ENCODE results near the gene ARHGAP15. TPM values are rescaled to one million over a fixed set of nuclear protein-coding genes. Genes with fewer than 3 reads are reported as not detected.

Gene ARHGAP15
- total and polyA plus RNA-seq, 8 donors: 0.69 to 5.2 (median 1.5) TPM

DNA sequence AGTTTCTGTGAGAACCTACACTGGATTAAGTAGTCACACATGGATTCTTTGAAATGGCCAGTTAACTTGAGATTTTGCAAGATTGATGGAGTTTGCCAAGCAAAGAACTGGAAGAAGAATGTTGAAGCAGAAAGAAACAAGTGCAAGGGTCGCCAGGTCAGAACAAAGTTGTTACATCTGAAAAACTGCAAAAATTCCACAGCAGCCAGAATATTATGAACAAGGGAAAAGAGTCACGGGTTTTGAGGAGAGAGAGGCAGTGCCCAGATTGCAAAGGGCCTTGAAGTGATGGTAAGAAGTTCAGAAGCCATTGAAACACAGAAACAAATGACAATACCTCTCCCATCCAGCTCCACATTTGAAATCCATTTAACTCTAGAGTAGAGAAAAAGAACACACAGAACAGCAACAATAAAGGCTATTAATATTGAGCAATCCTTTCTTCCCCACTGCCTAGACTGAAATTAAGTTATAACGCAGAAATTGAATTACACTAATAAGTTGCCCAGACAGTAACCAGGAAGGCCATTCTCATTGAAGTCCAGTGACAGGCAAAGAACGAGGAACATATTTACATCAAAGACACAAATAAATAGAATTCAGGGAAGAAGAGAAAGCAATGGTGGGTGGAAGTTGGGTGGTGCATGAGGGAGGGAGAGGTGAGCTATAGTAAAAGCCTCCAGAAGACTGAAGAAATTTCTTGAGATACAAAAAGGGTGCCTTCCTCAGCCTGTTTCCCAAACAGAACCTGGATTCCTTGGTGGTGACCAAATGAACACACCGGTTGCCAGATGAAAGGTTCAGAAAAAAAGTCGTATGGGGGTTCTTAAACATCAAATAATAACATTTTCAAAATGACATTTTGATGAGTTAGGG is 80.6 kb downstream of the ARHGAP15 start:
- no peak for FAIRE-seq
- no peaks in the 10 kb centered on the region for H3K36me3 ChIP-seq

DNA sequence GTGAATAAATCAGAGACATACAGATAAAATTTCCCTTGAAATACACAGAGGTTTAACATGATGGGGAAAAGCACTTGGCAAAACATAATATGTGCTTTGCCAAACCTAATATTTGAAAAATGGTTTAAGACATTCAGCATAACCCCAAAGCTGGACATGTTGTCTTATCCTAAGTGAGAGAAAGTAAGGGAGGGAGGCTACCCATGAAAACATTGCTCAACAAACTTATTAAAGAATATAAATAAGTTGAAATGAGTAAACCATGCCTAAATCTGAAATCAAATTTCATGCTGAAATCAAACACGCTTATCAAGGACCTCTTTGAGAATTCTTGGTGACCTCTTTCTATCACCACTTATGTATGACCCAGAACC is 81.2 kb downstream of the ARHGAP15 start:
- FAIRE-seq (no peak), DNase-seq (no peak), ATAC-seq (no peak)
- Histone ChIP-seq H3K9me3 (no peaks in the 10 kb centered on the region), H3K4me1 (no peaks in the 10 kb centered on the region), H3K36me3 (no peaks in the 10 kb centered on the region), H3K4me3 (no peak overlapping the region), H3K27me3 (peaks cover 0 to 1% (median 0%) of the 10 kb centered on the region in 4 donors), H3K27ac (no peak overlapping the region)
- 89 to 97% methylated on average over 1 of the region's 1 CpG for WGBS, 2 donors
- intact Hi-C loops (cut with DNase I): no loop called here
- TF ChIP-seq, protein P1, sequence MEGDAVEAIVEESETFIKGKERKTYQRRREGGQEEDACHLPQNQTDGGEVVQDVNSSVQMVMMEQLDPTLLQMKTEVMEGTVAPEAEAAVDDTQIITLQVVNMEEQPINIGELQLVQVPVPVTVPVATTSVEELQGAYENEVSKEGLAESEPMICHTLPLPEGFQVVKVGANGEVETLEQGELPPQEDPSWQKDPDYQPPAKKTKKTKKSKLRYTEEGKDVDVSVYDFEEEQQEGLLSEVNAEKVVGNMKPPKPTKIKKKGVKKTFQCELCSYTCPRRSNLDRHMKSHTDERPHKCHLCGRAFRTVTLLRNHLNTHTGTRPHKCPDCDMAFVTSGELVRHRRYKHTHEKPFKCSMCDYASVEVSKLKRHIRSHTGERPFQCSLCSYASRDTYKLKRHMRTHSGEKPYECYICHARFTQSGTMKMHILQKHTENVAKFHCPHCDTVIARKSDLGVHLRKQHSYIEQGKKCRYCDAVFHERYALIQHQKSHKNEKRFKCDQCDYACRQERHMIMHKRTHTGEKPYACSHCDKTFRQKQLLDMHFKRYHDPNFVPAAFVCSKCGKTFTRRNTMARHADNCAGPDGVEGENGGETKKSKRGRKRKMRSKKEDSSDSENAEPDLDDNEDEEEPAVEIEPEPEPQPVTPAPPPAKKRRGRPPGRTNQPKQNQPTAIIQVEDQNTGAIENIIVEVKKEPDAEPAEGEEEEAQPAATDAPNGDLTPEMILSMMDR (IDR thresholded peaks at IDR 0.05): no peak

More for the DNA sequence above, 80.6 kb downstream of the ARHGAP15 start:
- H3K27me3 ChIP-seq: no peaks in the 10 kb centered on the region
- DNase-seq (no peak), ATAC-seq (no peak)
- H3K4me3 ChIP-seq: no peak overlapping the region
- intact Hi-C loops (cut with DNase I): no loop called here
- TF ChIP-seq, protein P1 (IDR thresholded peaks at IDR 0.05): no peak
- no peak overlapping the region for H3K27ac ChIP-seq
- no peaks in the 10 kb centered on the region for H3K4me1 ChIP-seq
- WGBS, 2 donors: 56 to 68% methylated on average over 6 of the region's 6 CpGs
- H3K9me3 ChIP-seq: no peaks in the 10 kb centered on the region

DNA sequence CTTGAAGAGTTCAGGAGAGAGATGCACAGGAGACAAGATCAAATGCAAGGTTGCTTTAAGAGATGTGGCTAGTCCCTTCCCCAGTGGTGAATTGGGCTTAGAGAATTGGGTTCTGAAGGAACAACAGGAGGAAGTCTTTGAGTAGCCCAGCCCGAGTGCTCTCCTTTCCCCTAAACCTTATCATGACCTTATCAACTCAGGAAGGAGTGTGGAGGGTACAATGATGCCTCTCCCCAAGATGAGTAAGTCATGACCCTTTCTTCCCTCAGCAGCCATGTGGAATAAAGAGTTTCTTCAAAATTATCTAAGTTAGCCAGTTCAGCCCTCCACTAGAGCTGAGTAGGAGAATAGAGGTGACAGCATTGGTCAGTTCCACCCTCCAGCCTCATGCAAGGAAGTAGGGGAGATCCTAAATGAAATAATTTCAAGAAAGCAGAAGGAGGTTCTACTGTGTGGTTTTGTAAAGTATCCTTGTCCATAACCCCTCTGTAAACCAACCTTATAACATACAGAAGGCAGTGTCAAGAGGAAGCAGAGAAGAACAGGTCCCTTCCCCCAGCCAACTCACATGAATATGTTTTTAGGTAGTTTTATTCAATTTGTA is 88.4 kb downstream of the ARHGAP15 start:
- intact Hi-C loops (cut with DNase I): no loop called here
- Histone ChIP-seq H3K4me1 (no peaks in the 10 kb centered on the region), H3K9me3 (no peaks in the 10 kb centered on the region), H3K27me3 (peaks cover 0 to 4% (median 0%) of the 10 kb centered on the region in 4 donors), H3K4me3 (no peak overlapping the region), H3K27ac (no peak overlapping the region), H3K36me3 (no peaks in the 10 kb centered on the region)
- DNase-seq: no peak
- no peak for FAIRE-seq
- peak in 1 of 4 donors; percentile 36 for ATAC-seq
- WGBS, 2 donors: 47 to 57% methylated on average over 1 of the region's 1 CpG
- TF ChIP-seq, protein P1 (IDR thresholded peaks at IDR 0.05): no peak

DNA sequence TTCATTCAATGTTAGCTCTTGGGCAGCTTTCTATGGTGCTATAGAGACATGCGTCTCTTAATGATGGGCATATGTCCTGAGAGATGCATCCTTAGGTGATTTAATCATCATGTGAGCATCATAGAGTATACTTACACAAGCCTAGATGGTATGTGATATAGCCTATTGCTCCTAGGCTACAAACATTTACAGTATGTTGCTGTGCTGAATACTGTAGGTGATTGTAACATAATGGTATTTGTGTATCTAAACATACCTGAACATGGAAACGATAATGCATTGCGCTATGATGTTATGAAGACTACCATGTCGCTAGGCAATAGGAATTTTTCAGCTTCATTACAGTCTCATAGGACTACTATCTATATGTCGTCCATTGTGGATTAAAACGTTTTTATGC is 89.4 kb downstream of the ARHGAP15 start:
- DNase-seq (no peak), FAIRE-seq (no peak), ATAC-seq (no peak)
- Histone ChIP-seq H3K27ac (no peak overlapping the region), H3K36me3 (no peaks in the 10 kb centered on the region), H3K27me3 (peaks cover 0 to 4% (median 0%) of the 10 kb centered on the region in 4 donors), H3K4me3 (no peak overlapping the region), H3K9me3 (no peaks in the 10 kb centered on the region), H3K4me1 (no peaks in the 10 kb centered on the region)
- 73 to 78% methylated on average over 6 of the region's 6 CpGs for WGBS, 2 donors
- intact Hi-C loops (cut with DNase I): no loop called here
- TF ChIP-seq, protein P1 (IDR thresholded peaks at IDR 0.05): no peak

DNA sequence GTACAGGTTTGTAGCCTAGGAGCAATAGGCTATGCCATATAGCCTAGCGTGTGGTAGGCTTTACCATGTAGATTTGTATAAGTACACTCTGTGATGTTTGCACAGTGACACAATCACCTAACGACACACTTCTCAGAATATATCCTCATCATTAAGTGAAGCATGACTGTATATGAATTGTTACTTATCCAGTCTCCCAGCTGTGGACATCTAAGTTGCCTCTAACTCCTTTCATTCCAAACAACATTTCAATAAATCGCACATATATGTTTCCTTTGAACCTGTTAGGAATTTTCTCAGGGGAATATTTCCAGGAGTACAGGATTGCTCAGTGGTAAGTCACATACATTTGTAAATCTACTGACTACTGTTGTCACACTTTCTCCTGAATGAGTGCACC is 90.0 kb downstream of the ARHGAP15 start:
- H3K9me3 ChIP-seq: no peaks in the 10 kb centered on the region
- no peak overlapping the region for H3K4me3 ChIP-seq
- ATAC-seq: no peak
- TF ChIP-seq, protein P1 (IDR thresholded peaks at IDR 0.05): no peak
- 75% methylated on average over 3 of the region's 3 CpGs for WGBS, 2 donors
- no peak overlapping the region for H3K27ac ChIP-seq
- H3K4me1 ChIP-seq: no peaks in the 10 kb centered on the region
- intact Hi-C loops (cut with DNase I): no loop called here
- peaks cover 0 to 4% (median 0%) of the 10 kb centered on the region in 4 donors for H3K27me3 ChIP-seq
- no peak for FAIRE-seq
- no peaks in the 10 kb centered on the region for H3K36me3 ChIP-seq
- DNase-seq: no peak
